AG20443 (cell line): ENCODE measurements around the gene TP63.
A peak's percentile ranks its signal among the peaks of the same experiment; 100 is the strongest.

Experiments
- DNase-seq: peaks from one replicate; pipeline ENCODE4 v3.0.0; 2012; ENCODE audit warnings: low spot score, mixed read lengths

TP63 gene

GRCh38 chr3:189927975-189928895 lies 297.0 kb downstream of the TP63 start:
- no peak for DNase-seq

- no peak for DNase-seq
Measured at GRCh38 chr3:189936201-189936945, 305.2 kb downstream of the TP63 start.

- peak; percentile 91 for DNase-seq
Measured at GRCh38 chr3:189937302-189938127, 306.3 kb downstream of the TP63 start.

GRCh38 chr3:189941125-189941524 lies 309.9 kb downstream of the TP63 start:
- DNase-seq: no peak

- peak; percentile 57 for DNase-seq
Measured at GRCh38 chr3:189941679-189942078, 310.5 kb downstream of the TP63 start.

GRCh38 chr3:189942948-189943347 lies 311.8 kb downstream of the TP63 start:
- no peak for DNase-seq

- no peak for DNase-seq
Measured at GRCh38 chr3:189944285-189945145, 313.3 kb downstream of the TP63 start.

GRCh38 chr3:189945935-189946709 lies 314.9 kb downstream of the TP63 start:
- DNase-seq: no peak
